NK-92 (cell line): ENCODE results near the gene FCSK.
"Not testable (repeated sequence)": the region's sequence is repeated elsewhere in the genome, so short reads cannot be mapped to it uniquely, and the experiment has no call there.

Experiments used
- DNase-seq: peaks from one replicate; lab custom pipeline; 2025; ENCODE audit not compliant: unreplicated experiment; lab: John Stamatoyannopoulos, UW

FCSK gene

GRCh38 chr16:70522216-70523075 is 68.1 kb downstream of the FCSK start:
- no peak for DNase-seq

- peak; percentile 25 for DNase-seq
These were observed 68.8 kb downstream of the FCSK start, which contains the start of gene COG4 for GRCh38 chr16:70523076-70523742. COG4 (minus strand) TSS chr16:70523554; CDS start chr16:70523543, 11 bp downstream.

GRCh38 chr16:70523743-70524398 is 69.5 kb downstream of the FCSK start, which contains the start of gene SF3B3:
SF3B3 (plus strand) TSS chr16:70523816; CDS start chr16:70526657, 2,841 bp downstream.
- no peak for DNase-seq

GRCh38 chr16:70524399-70524825 is 70.0 kb downstream of the FCSK start:
- DNase-seq = not testable (repeated sequence)

GRCh38 chr16:70526403-70526802 is 72.0 kb downstream of the FCSK start:
- no peak for DNase-seq

GRCh38 chr16:70527315-70527996 is 73.1 kb downstream of the FCSK start:
- DNase-seq = no peak

- DNase-seq = no peak
These were observed 74.8 kb downstream of the FCSK start for GRCh38 chr16:70529051-70529777.
